Progenitor cell of endocrine pancreas (in vitro differentiated cells): Measurements from ENCODE around the gene OR13J1. TPM values are rescaled to one million over a fixed set of nuclear protein-coding genes. Genes with fewer than 3 reads are reported as not detected.

Experiments
- DNase-seq: peaks from one replicate; pipeline ENCODE4 v3.0.0; 2021; ENCODE audit warnings: low spot score; ENCODE audit not compliant: unreplicated experiment
- H3K27ac Mint-ChIP-seq: 2 replicates; pipeline ENCODE4 v1.8.0; 2021; ENCODE audit warnings: mild to moderate bottlenecking, moderate library complexity, mixed read lengths
- H3K27me3 Mint-ChIP-seq: 2 replicates; pipeline ENCODE4 v1.8.0; 2021; ENCODE audit warnings: mixed read lengths
- H3K36me3 Mint-ChIP-seq: 2 replicates; pipeline ENCODE4 v1.8.0; 2022; ENCODE audit warnings: mixed read lengths; ENCODE audit not compliant: insufficient read depth
- H3K4me1 Mint-ChIP-seq: 2 replicates; pipeline ENCODE4 v1.8.0; 2021; ENCODE audit warnings: low read depth, mixed read lengths
- H3K4me3 Mint-ChIP-seq: 2 replicates; pipeline ENCODE4 v1.8.0; 2021; ENCODE audit warnings: low read depth, mild to moderate bottlenecking, moderate library complexity, mixed read lengths
- H3K9me3 Mint-ChIP-seq: 2 replicates; pipeline ENCODE4 v1.8.0; 2021; ENCODE audit warnings: low read depth, mixed read lengths
- long read RNA-seq: library from polyadenylated mRNA; unstranded; transcript quantifications from one replicate; pipeline ENCODE4 v2.0.0, GENCODE V29; 2020
- total RNA-seq: library from RNA; stranded (reverse); gene quantifications from 2 replicates; pipeline ENCODE4 v1.2.1, GENCODE V29; 2021
- TF ChIP-seq, protein P1 (sequence below): fragments of 200-600 bp; sonication (generic); IDR thresholded peaks from one replicate; pipeline ENCODE4 v1.5.0; 2021; ENCODE audit warnings: antibody characterized with exemption, mild to moderate bottlenecking; ENCODE audit not compliant: unreplicated experiment

The OR13J1 gene, protein sequence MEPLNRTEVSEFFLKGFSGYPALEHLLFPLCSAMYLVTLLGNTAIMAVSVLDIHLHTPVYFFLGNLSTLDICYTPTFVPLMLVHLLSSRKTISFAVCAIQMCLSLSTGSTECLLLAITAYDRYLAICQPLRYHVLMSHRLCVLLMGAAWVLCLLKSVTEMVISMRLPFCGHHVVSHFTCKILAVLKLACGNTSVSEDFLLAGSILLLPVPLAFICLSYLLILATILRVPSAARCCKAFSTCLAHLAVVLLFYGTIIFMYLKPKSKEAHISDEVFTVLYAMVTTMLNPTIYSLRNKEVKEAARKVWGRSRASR
- not detected in 2 replicates for total RNA-seq
- long read RNA-seq: 0 reads

DNA sequence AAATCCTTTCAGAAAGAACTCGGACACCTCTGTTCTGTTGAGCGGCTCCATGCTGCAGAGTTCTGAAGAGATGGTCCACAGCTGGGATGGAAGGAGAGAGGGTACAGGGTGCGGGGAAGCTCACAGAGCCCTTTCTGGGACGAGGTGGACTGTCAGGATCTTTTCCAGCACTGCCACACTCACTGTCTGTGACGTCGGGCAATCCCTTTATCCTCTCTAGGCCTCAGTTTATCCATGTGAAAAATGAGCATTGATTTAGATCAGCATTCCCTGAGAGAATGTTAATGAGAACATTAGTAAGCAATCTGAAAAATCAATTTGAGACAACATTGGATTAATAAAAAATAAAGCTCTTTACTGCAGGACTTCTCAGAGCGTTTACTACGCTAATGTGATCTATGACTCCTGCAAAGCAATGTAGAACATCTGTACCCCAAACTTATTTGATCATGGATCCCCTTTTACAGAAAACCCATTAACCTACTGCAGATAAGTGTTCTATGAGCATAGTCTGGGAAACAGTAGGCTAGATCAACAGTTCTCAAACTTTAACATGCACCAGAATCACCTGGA is at the start of gene OR13J1:
Gene OR13J1, minus strand, starts transcription at position 51 of the 573 bp plus-strand sequence. Its CDS starts 0 bp downstream, at position 51.
- peaks cover 5% of the 10 kb centered on the region for H3K27me3 Mint-ChIP-seq
- H3K4me3 Mint-ChIP-seq: no peak within 1 kb of the TSS
- TF ChIP-seq, protein P1, sequence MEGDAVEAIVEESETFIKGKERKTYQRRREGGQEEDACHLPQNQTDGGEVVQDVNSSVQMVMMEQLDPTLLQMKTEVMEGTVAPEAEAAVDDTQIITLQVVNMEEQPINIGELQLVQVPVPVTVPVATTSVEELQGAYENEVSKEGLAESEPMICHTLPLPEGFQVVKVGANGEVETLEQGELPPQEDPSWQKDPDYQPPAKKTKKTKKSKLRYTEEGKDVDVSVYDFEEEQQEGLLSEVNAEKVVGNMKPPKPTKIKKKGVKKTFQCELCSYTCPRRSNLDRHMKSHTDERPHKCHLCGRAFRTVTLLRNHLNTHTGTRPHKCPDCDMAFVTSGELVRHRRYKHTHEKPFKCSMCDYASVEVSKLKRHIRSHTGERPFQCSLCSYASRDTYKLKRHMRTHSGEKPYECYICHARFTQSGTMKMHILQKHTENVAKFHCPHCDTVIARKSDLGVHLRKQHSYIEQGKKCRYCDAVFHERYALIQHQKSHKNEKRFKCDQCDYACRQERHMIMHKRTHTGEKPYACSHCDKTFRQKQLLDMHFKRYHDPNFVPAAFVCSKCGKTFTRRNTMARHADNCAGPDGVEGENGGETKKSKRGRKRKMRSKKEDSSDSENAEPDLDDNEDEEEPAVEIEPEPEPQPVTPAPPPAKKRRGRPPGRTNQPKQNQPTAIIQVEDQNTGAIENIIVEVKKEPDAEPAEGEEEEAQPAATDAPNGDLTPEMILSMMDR: no peak
- no peaks in the 10 kb centered on the region for H3K4me1 Mint-ChIP-seq
- H3K36me3 Mint-ChIP-seq: no peaks in the 10 kb centered on the region
- peaks cover 1% of the 10 kb centered on the region for H3K9me3 Mint-ChIP-seq
- DNase-seq: no peak
- no peak within 1 kb of the TSS for H3K27ac Mint-ChIP-seq

DNA sequence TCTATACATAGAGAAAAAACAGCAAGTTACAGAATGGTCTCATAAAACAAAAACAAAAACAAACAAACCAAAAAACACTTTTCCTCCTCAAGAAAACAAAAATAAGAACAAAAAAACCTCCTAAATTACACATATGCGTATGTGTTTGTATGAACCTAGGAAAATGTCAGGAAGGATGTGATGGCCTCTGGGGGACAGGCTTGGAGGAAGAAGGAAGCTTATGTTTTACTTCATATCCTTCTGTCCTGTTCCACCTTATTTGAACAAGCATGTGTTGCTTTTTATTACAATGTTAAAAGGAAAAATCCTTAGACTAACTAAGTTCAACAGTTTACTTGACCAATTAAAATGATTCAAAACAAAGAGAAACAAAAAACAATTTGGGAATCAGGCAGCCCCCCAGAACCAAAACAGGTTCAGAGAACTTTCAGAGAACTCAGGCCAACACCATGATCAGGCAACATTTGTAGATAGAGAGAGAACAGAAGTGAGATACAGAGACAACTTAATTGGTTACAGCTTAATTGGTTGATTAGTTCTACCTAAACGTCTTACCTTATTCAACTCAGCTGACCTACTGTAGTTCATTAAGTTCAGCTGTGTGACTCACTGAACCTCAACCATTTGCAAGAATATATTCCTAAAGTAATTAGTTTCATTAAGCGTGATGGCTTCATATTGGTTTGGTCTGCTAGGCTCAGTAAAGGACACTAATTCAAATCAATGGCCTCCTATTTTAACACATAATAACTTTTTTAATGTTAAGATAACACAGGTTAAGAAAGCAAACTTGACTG is 49.2 kb upstream of the OR13J1 start:
- no peak overlapping the region for H3K4me3 Mint-ChIP-seq
- no peaks in the 10 kb centered on the region for H3K36me3 Mint-ChIP-seq
- TF ChIP-seq, protein P1: no peak
- peaks cover 7% of the 10 kb centered on the region for H3K4me1 Mint-ChIP-seq
- H3K27me3 Mint-ChIP-seq: peaks cover 3% of the 10 kb centered on the region
- no peak for DNase-seq
- no peaks in the 10 kb centered on the region for H3K9me3 Mint-ChIP-seq
- H3K27ac Mint-ChIP-seq: no peak overlapping the region

DNA sequence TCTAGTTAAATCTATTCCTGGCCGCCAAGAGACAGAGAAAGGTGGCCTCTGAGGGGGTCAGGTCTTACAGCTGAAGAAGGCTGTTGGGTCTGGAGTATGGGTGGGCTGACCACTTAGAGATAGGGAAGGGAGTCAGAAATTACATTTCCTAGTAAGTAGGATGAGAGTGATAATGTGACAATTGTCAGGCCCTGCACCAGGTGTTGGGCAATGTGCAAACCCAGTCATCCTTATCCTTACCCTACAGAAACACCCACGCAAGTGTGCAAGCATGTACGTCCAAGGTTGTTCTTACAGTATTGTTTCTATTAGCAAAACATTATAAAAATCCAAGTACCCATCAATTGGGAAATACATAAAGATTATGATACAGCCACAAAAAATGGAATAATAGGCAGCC is 48.6 kb upstream of the OR13J1 start:
- H3K27me3 Mint-ChIP-seq: no peaks in the 10 kb centered on the region
- H3K9me3 Mint-ChIP-seq: no peaks in the 10 kb centered on the region
- H3K36me3 Mint-ChIP-seq: no peaks in the 10 kb centered on the region
- no peak overlapping the region for H3K4me3 Mint-ChIP-seq
- DNase-seq: no peak
- H3K27ac Mint-ChIP-seq: no peak overlapping the region
- peaks cover 7% of the 10 kb centered on the region for H3K4me1 Mint-ChIP-seq
- TF ChIP-seq, protein P1: no peak

DNA sequence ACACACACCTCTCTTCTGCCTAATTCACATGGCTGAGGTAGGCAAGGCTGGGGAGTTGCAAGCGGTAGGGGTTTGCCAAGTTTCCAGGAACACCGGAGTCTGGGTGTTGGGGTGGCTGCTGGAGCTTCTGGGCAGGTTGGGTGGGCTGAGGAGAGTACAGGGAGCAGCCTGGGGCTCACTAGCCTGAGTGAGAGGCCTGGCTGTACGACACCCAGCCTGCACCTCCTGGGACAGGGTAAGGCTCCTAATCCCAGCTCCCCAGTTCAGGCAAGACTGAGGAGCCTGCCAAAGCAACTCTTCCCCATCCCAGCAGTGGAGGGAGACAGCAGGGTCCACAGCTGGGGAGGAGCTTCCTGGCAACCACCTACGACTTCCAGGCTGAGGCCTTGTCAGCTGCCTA is 47.1 kb upstream of the OR13J1 start:
- no peak overlapping the region for H3K27ac Mint-ChIP-seq
- H3K4me3 Mint-ChIP-seq: no peak overlapping the region
- H3K4me1 Mint-ChIP-seq: peaks cover 7% of the 10 kb centered on the region
- DNase-seq: no peak
- no peaks in the 10 kb centered on the region for H3K27me3 Mint-ChIP-seq
- H3K9me3 Mint-ChIP-seq: no peaks in the 10 kb centered on the region
- TF ChIP-seq, protein P1: no peak
- no peaks in the 10 kb centered on the region for H3K36me3 Mint-ChIP-seq

DNA sequence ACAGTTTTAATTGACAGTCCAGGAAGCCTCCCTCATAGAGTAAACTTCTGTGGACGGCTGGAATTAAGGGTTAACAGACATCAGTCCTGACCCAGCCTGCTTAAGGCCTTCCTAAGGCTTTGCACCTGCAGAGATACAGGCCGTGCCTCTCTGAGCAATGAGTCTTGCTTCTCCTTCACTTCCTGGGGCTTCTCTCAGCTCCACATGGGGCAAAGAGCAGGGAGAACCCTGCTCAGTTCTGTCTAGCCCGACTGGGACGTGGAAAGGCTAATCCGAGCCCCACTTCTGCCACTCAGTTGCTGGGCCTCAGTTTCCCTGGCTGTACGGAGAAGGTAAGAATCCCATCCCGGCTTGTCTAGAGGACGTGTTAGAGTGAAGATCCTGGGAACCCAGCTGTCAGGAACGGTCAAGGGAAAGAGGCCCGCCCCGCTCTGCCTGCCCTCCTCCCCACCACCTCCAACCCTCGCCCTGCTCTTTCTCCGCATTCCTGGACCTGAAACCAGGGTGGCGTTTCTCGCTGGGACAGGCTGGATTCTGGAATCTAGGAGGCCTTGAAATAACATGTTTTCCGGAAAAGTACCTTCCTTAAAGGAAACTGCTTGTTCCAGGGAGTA is 45.6 kb upstream of the OR13J1 start:
- peaks cover 7% of the 10 kb centered on the region for H3K4me1 Mint-ChIP-seq
- H3K27ac Mint-ChIP-seq: no peak overlapping the region
- DNase-seq: no peak
- no peak overlapping the region for H3K4me3 Mint-ChIP-seq
- peaks cover under 1% of the 10 kb centered on the region for H3K27me3 Mint-ChIP-seq
- TF ChIP-seq, protein P1: no peak
- H3K9me3 Mint-ChIP-seq: no peaks in the 10 kb centered on the region
- H3K36me3 Mint-ChIP-seq: no peaks in the 10 kb centered on the region
